Measurements from ENCODE around the gene STK24.

- TF ChIP-seq CTCF (IDR thresholded peaks at IDR 0.05; ENCODE audit: insufficient read depth, low read length, poor library complexity, severe bottlenecking) (no peak), EZH2phosphoT487 (conservative IDR thresholded peaks at IDR 0.05; ENCODE audit: low read length) (no peak)
Observed at GRCh38 chr13:98459171-98459681, 117.7 kb downstream of the STK24 start.

All from SU-DHL-6 (cell line).